K562 (cell line): Measurements from ENCODE around the gene MAPK13. TPM values are rescaled to one million over a fixed set of nuclear protein-coding genes. Genes with fewer than 3 reads are reported as not detected.

ENCODE experiments used
- ATAC-seq: fragments of 200-7000 bp; cut with Tn5 transposase; 3 replicates; pipeline ENCODE4 v1.9.1; 2020; ENCODE audit warnings: moderate library complexity
- BruUV-seq: library from RNA; stranded (reverse); fragments of 400-500 nt; replicated peaks from 2 replicates; lab custom pipeline; 2021; lab: Mats Ljungman, UMichigan
- CTCF ChIA-PET: fragments of 300-600 bp; formaldehyde crosslinking; extraction: SDS; loops from one replicate; lab custom pipeline; 2021; ENCODE audit warnings: low intra/inter-chr PET ratio; lab: Yijun Ruan, JAX
- POLR2A ChIA-PET: fragments of 300-600, 350-650 bp; sonication (Branson Sonifier 250); formaldehyde crosslinking; extraction: SDS; loops from one replicate; lab custom pipeline; 2021; ENCODE audit warnings: antibody characterized with exemption, inconsistent platforms; lab: Yijun Ruan, JAX
- DNase-seq, 4 experiments: peaks; one replicate each; pipeline versions ENCODE4 v3.0.0 to v3.0.0-alpha.2; 2011 to 2018; ENCODE audit warnings: low spot score in 3 of 4, mixed read lengths in 3 of 4; ENCODE audit errors: extremely low read depth in 1 of 4
- FAIRE-seq: peaks from 2 replicates; lab custom pipeline; 2011; peaks lifted over from hg19 to GRCh38; lab: Jason Lieb, UNC
- H2AFZ ChIP-seq: 2 replicates; pipeline ENCODE4 v1.6.0; 2011; ENCODE audit warnings: low read depth, low read length, control low read depth, inconsistent platforms
- H3K27ac ChIP-seq: fragments of 200-600 bp; 3 replicates; pipeline ENCODE4 v1.8.0; 2011; ENCODE audit warnings: low read depth, mild to moderate bottlenecking, control low read depth, inconsistent platforms, low read length, moderate library complexity, mixed read lengths; ENCODE audit errors: extremely low read depth
- H3K27me3 ChIP-seq, 2 experiments: fragments of 300-600 bp in 1 of 2; 2 replicates in 1 of 2; 3 replicates in 1 of 2; pipeline versions ENCODE4 v1.6.0 to v1.8.0; 2011; ENCODE audit warnings: inconsistent platforms in 2 of 2, low read length in 2 of 2, mild to moderate bottlenecking in 1 of 2, mixed read lengths in 1 of 2, moderate library complexity in 1 of 2; ENCODE audit not compliant: control insufficient read depth in 2 of 2, insufficient read depth in 2 of 2
- H3K36me3 ChIP-seq: fragments of 300-600 bp; 3 replicates; pipeline ENCODE4 v1.8.0; 2011; ENCODE audit warnings: mild to moderate bottlenecking, low read length, inconsistent platforms; ENCODE audit not compliant: control insufficient read depth, insufficient read depth
- H3K4me1 ChIP-seq, 2 experiments: fragments of 200-600 bp in 1 of 2; replicated peaks in 1 of 2; 2 replicates in 1 of 2; 3 replicates in 1 of 2; pipeline versions ENCODE4 v1.5.1 to v1.8.0; 2011; ENCODE audit warnings: inconsistent platforms in 2 of 2, low read length in 2 of 2, mild to moderate bottlenecking in 1 of 2, mixed read lengths in 1 of 2, moderate library complexity in 1 of 2; ENCODE audit not compliant: control insufficient read depth in 2 of 2, insufficient read depth in 2 of 2
- H3K4me2 ChIP-seq: 2 replicates; pipeline ENCODE4 v1.6.1; 2011; ENCODE audit warnings: low read length, control low read depth, inconsistent platforms, mixed read lengths; ENCODE audit not compliant: insufficient read depth
- H3K4me3 ChIP-seq: fragments of 200-600 bp; sonication (generic), shearing (Covaris generic); 2 replicates; pipeline ENCODE4 v1.5.1; 2016; ENCODE audit warnings: control low read depth, inconsistent platforms
- H3K79me2 ChIP-seq: fragments of 200-600 bp; 3 replicates; pipeline ENCODE4 v1.8.0; 2011; ENCODE audit warnings: low read length, inconsistent platforms; ENCODE audit not compliant: control insufficient read depth, insufficient read depth
- H3K9ac ChIP-seq, 2 experiments: 2 replicates each; pipeline versions ENCODE4 v1.6.0 to v1.6.1; 2011; ENCODE audit warnings: low read depth in 2 of 2, low read length in 2 of 2, control low read depth in 1 of 2, inconsistent platforms in 1 of 2, mild to moderate bottlenecking in 1 of 2, mixed read lengths in 1 of 2; ENCODE audit not compliant: insufficient read depth in 1 of 2
- H3K9me1 ChIP-seq: one replicate; pipeline ENCODE4 v1.6.0; 2011; ENCODE audit warnings: inconsistent platforms, mild to moderate bottlenecking, low read length, moderate library complexity; ENCODE audit not compliant: control insufficient read depth, insufficient read depth
- H3K9me3 ChIP-seq: replicated peaks from 2 replicates; pipeline ENCODE4 v1.5.1; 2011; ENCODE audit warnings: low read depth, low read length, inconsistent platforms; ENCODE audit not compliant: control insufficient read depth, insufficient read depth
- H4K20me1 ChIP-seq: replicated peaks from 2 replicates; pipeline ENCODE4 v1.6.1; 2011; ENCODE audit warnings: low read length, inconsistent platforms, mixed read lengths; ENCODE audit not compliant: control insufficient read depth, insufficient read depth
- ARNT ChIP-seq, 2 experiments: fragments of 450-650 bp; IDR thresholded peaks; 2 replicates each; pipeline ENCODE4 v1.6.1; 2016; ENCODE audit warnings: mild to moderate bottlenecking in 1 of 2
- BRF1 ChIP-seq: IDR thresholded peaks from 3 replicates; pipeline ENCODE4 v1.6.1; 2011; ENCODE audit warnings: borderline replicate concordance, mild to moderate bottlenecking; ENCODE audit not compliant: insufficient read length; ENCODE audit errors: extremely low read depth
- DPF2 ChIP-seq: fragments of 450-650 bp; IDR thresholded peaks from 2 replicates; pipeline ENCODE4 v1.6.1; 2016
- EHMT2 ChIP-seq: fragments of 450-650 bp; IDR thresholded peaks from 2 replicates; pipeline ENCODE4 v1.6.1; 2018; ENCODE audit warnings: antibody characterized with exemption
- HIVEP1 ChIP-seq: fragments of 250-450 bp; sonication (Bioruptor Pico); IDR thresholded peaks from 2 replicates; pipeline ENCODE4 v1.4.0; 2020; ENCODE audit warnings: mild to moderate bottlenecking
- ILK ChIP-seq: fragments of 450-650 bp; IDR thresholded peaks from 2 replicates; pipeline ENCODE4 v1.6.1; 2016; ENCODE audit warnings: missing genetic modification characterization, low read depth, mild to moderate bottlenecking, missing compliant biosample characterization, moderate library complexity, borderline replicate concordance
- KDM5B ChIP-seq: fragments of 200-600 bp; sonication (generic); IDR thresholded peaks from 2 replicates; pipeline ENCODE4 v1.6.1; 2012; ENCODE audit warnings: low read depth, mild to moderate bottlenecking, moderate library complexity, low read length, control low read depth, inconsistent platforms; ENCODE audit not compliant: insufficient replicate concordance
- POLR2A ChIP-seq: fragments of 450-650 bp; conservative IDR thresholded peaks from 2 replicates; pipeline ENCODE4 v1.6.1; 2016
- SMAD1 ChIP-seq: fragments of 150-350 bp; IDR thresholded peaks from 2 replicates; pipeline ENCODE4 v1.6.1; 2014; ENCODE audit warnings: low read length, low read depth; ENCODE audit not compliant: partially characterized antibody
- SRSF7 ChIP-seq: fragments of 200-400 bp; formaldehyde crosslinking; optimal IDR thresholded peaks from 2 replicates; pipeline ENCODE3; 2017; ENCODE audit warnings: mild to moderate bottlenecking, low read depth, low read length
- ZC3H11A ChIP-seq: IDR thresholded peaks from 2 replicates; pipeline ENCODE4 v1.6.1; 2012; ENCODE audit warnings: low read depth, low read length, improper control_type of control experiment
- WGBS: fragments of 100-300 bp; shearing (Covaris generic); methylation state at CpG from one replicate; pipeline ENCODE4 v1.1.6; 2016; ENCODE audit warnings: low coverage, mixed read lengths; ENCODE audit not compliant: insufficient coverage; ENCODE audit errors: missing lambda C conversion rate; 5-methylcytosine and 5-hydroxymethylcytosine counted together
- in situ Hi-C: fragments of 300-500 bp; cut with MboI; formaldehyde crosslinking; loops from 4 replicates; pipeline ENCODE4 v1.15.0; 2018; ENCODE audit warnings: inconsistent platforms, mixed read lengths
- intact Hi-C: fragments of 100-400 bp; cut with micrococcal nuclease; formaldehyde crosslinking; loops from 2 replicates; pipeline ENCODE4 v1.14.2; 2022
- polyA plus RNA-seq, 8 experiments: library from polyadenylated mRNA; depleted of rRNA in 4 of 8; stranded (reverse) in 5 of 8; unstranded in 3 of 8; fragments of >200 nt; fragmentation: Nextera tagmentation in 2 of 8; fragmentation: Illumina TruSeq in 1 of 8; extraction: Ambion mirVana in 2 of 8; extraction: Trizol in 1 of 8; gene quantifications; 2 replicates each; pipeline versions ENCODE4 v1.2.1 to v1.2.3, GENCODE V29; 2011 to 2014; ENCODE audit warnings: inconsistent platforms in 1 of 8, missing spikeins in 1 of 8
- total RNA-seq, 7 experiments: library from RNA; depleted of rRNA in 6 of 7; stranded (reverse); fragments of >200 nt in 6 of 7; fragmentation: Illumina TruSeq in 2 of 7; extraction: Trizol in 2 of 7; gene quantifications; 2 replicates each; pipeline versions ENCODE4 v1.2.1 to v1.2.3, GENCODE V29; 2011 to 2021; ENCODE audit warnings: low replicate concordance in 1 of 7
- TF ChIP-seq, protein P1 (sequence below): fragments of 450-650 bp; IDR thresholded peaks from 2 replicates; pipeline ENCODE4 v1.6.1; 2016; ENCODE audit warnings: borderline replicate concordance
- TF ChIP-seq, protein P2 (sequence below): fragments of 250-450 bp; sonication (Bioruptor Pico); IDR thresholded peaks from 2 replicates; pipeline ENCODE4 v1.8.0; 2022; ENCODE audit warnings: inconsistent platforms, mild to moderate bottlenecking, moderate library complexity, borderline replicate concordance
- TF ChIP-seq, protein P3 (sequence below): fragments of 450-650 bp; conservative IDR thresholded peaks from 2 replicates; pipeline ENCODE4 v1.6.1; 2016; ENCODE audit warnings: missing genetic modification characterization, low read depth, mild to moderate bottlenecking, control low read depth, missing compliant biosample characterization

The MAPK13 gene
- total and polyA plus RNA-seq, 9 of the 15 experiments (the other 6 are each of a cell fraction or from before 2014, with no cell fraction given): 0.03 to 2.3 (median 0.48) TPM; not detected in 1

DNA sequence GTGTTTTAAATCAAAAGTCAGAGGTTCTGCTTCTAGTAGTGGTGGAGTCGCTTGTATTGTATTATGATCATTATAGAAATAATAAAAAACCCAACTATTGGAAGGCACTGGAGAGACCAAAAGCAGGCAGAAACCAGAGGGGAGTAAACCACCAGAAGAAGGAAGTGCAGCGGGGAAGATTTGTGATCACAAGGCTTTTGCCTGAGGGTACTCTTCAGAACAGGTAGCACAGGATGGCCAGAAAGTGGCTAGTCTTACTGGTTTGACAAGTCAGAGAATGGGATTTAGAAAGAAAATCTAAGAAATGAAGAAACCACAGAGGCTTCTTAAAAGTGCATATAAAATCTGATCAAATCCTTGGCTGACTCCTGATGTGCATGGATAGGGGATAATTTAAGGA is 24.0 kb downstream of the MAPK13 start:
- H3K4me2 ChIP-seq: no peak overlapping the region
- H3K4me1 ChIP-seq: no peaks in the 10 kb centered on the region; a peak in 1 of 5 replicates
- no TSS peak for BruUV-seq
- no peak overlapping the region for H3K9ac ChIP-seq
- no peak overlapping the region for H2AFZ ChIP-seq
- no peaks in the 10 kb centered on the region for H3K9me1 ChIP-seq
- ChIA-PET CTCF (no interaction called here), POLR2A (no interaction called here)
- peaks cover 9% of the 10 kb centered on the region for H3K9me3 ChIP-seq
- intact Hi-C loops: no loop called here
- no peak overlapping the region for H3K4me3 ChIP-seq
- FAIRE-seq (no peak), ATAC-seq (no peak), DNase-seq (no peak)
- H3K27me3 ChIP-seq: no peaks in the 10 kb centered on the region
- no peaks in the 10 kb centered on the region for H3K79me2 ChIP-seq
- no peak overlapping the region for H3K27ac ChIP-seq
- H3K36me3 ChIP-seq: no peaks in the 10 kb centered on the region
- in situ Hi-C loops: no loop called here
- TF ChIP-seq, protein P1, sequence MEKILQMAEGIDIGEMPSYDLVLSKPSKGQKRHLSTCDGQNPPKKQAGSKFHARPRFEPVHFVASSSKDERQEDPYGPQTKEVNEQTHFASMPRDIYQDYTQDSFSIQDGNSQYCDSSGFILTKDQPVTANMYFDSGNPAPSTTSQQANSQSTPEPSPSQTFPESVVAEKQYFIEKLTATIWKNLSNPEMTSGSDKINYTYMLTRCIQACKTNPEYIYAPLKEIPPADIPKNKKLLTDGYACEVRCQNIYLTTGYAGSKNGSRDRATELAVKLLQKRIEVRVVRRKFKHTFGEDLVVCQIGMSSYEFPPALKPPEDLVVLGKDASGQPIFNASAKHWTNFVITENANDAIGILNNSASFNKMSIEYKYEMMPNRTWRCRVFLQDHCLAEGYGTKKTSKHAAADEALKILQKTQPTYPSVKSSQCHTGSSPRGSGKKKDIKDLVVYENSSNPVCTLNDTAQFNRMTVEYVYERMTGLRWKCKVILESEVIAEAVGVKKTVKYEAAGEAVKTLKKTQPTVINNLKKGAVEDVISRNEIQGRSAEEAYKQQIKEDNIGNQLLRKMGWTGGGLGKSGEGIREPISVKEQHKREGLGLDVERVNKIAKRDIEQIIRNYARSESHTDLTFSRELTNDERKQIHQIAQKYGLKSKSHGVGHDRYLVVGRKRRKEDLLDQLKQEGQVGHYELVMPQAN: no peak
- TF ChIP-seq SRSF7 (no peak), POLR2A (no peak), EHMT2 (no peak), ZC3H11A (no peak), KDM5B (no peak), BRF1 (no peak), SMAD1 (no peak), ILK (tag) (no peak), DPF2 (no peak), ARNT (IDR thresholded peaks at IDR 0.05) (no peak), HIVEP1 (CRISPR knock-in tag) (no peak)
- TF ChIP-seq, protein P2, sequence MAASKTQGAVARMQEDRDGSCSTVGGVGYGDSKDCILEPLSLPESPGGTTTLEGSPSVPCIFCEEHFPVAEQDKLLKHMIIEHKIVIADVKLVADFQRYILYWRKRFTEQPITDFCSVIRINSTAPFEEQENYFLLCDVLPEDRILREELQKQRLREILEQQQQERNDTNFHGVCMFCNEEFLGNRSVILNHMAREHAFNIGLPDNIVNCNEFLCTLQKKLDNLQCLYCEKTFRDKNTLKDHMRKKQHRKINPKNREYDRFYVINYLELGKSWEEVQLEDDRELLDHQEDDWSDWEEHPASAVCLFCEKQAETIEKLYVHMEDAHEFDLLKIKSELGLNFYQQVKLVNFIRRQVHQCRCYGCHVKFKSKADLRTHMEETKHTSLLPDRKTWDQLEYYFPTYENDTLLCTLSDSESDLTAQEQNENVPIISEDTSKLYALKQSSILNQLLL (CRISPR knock-in tag): no peak
- TF ChIP-seq, protein P3, sequence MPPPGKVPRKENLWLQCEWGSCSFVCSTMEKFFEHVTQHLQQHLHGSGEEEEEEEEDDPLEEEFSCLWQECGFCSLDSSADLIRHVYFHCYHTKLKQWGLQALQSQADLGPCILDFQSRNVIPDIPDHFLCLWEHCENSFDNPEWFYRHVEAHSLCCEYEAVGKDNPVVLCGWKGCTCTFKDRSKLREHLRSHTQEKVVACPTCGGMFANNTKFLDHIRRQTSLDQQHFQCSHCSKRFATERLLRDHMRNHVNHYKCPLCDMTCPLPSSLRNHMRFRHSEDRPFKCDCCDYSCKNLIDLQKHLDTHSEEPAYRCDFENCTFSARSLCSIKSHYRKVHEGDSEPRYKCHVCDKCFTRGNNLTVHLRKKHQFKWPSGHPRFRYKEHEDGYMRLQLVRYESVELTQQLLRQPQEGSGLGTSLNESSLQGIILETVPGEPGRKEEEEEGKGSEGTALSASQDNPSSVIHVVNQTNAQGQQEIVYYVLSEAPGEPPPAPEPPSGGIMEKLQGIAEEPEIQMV (tag): no peak
- no peaks in the 10 kb centered on the region for H4K20me1 ChIP-seq
- WGBS: 5% methylated on average over 2 of the region's 2 CpGs
